ENCODE data around the gene KNDC1. TPM values are rescaled to one million over a fixed set of nuclear protein-coding genes. Genes with fewer than 3 reads are reported as not detected.

KNDC1 gene
- total and polyA plus RNA-seq, 2 donors (not counting 3 experiments of a cell fraction or from before 2014, with no cell fraction given) = not detected

DNA sequence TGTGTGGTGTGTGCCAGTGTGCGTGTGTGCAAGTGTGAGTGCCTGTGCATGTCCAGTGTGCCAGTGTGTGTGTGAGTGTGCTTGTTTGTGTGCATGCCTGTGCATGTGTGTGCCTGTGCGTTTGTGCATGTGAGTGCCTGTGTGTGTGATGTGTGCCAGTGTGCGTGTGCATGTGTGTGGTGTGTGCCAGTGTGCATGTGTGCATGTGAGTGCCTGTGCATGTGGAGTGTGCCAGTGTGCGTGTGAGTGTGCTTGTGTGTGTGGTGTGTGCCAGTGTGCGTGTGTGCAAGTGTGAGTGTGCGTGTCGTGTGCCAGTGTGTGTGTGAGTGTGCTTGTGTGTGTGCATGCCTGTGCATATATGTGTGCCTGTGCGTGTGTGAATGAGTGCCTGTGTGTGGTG, 38.5 kb upstream of the KNDC1 start:
- Histone ChIP-seq H3K4me1 (ENCODE audit: control insufficient read depth, extremely low read depth, insufficient read depth, low read length) (no peaks in the 10 kb centered on the region), H3K9me3 (replicated peaks; ENCODE audit: control insufficient read depth, insufficient read depth, low read length) (no peaks in the 10 kb centered on the region), H3K79me2 (ENCODE audit: control insufficient read depth, insufficient read depth, low read length) (no peaks in the 10 kb centered on the region), H2AFZ (ENCODE audit: low read depth, low read length) (no peak overlapping the region), H4K20me1 (replicated peaks; ENCODE audit: control insufficient read depth, extremely low read depth, insufficient read depth, low read length) (no peaks in the 10 kb centered on the region), H3K36me3 (ENCODE audit: control insufficient read depth in 2 of 2, extremely low read depth in 1 of 2, insufficient read depth in 2 of 2, low read length in 2 of 2) (no peaks in the 10 kb centered on the region), H3K27me3 (ENCODE audit: control insufficient read depth in 2 of 2, insufficient read depth in 2 of 2, low read length in 2 of 2) (no peaks in the 10 kb centered on the region), H3K4me3 (replicated peaks in 1 of 3; ENCODE audit: insufficient read depth in 1 of 3, low read depth in 1 of 3, low read length in 3 of 3) (no peak overlapping the region), H3K4me2 (ENCODE audit: insufficient read depth, low read length) (no peak overlapping the region), H3K27ac (ENCODE audit: insufficient read depth, low read depth, low read length) (no peak overlapping the region), H3K9me1 (replicated peaks; ENCODE audit: control insufficient read depth, extremely low read depth, insufficient read depth, low read length) (no peaks in the 10 kb centered on the region), H3K9ac (replicated peaks; ENCODE audit: extremely low read depth, insufficient read depth, low read length) (no peak overlapping the region)
- intact Hi-C loops (cut with micrococcal nuclease) = no loop called here
- dilution Hi-C loops (cut with MboI; ENCODE audit: extremely low pct_ligation_motif_present, low sequenced_read_pairs) = no loop called here
- FAIRE-seq (no peak), DNase-seq (ENCODE audit: low read depth, low spot score) (no peak)
- BruUV-seq (replicated peaks) = no TSS peak
- CTCF ChIA-PET = no interaction called here
- POLR2A ChIA-PET = no interaction called here
- TF ChIP-seq, protein P1, sequence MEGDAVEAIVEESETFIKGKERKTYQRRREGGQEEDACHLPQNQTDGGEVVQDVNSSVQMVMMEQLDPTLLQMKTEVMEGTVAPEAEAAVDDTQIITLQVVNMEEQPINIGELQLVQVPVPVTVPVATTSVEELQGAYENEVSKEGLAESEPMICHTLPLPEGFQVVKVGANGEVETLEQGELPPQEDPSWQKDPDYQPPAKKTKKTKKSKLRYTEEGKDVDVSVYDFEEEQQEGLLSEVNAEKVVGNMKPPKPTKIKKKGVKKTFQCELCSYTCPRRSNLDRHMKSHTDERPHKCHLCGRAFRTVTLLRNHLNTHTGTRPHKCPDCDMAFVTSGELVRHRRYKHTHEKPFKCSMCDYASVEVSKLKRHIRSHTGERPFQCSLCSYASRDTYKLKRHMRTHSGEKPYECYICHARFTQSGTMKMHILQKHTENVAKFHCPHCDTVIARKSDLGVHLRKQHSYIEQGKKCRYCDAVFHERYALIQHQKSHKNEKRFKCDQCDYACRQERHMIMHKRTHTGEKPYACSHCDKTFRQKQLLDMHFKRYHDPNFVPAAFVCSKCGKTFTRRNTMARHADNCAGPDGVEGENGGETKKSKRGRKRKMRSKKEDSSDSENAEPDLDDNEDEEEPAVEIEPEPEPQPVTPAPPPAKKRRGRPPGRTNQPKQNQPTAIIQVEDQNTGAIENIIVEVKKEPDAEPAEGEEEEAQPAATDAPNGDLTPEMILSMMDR (IDR thresholded peaks at IDR 0.05; ENCODE audit: extremely low read depth in 1 of 2, insufficient read depth in 1 of 2, low read depth in 1 of 2, low read length in 2 of 2) = no peak
- no peak for TF ChIP-seq FOS (IDR thresholded peaks at IDR 0.05; ENCODE audit: borderline replicate concordance, insufficient read depth, low read length)
- TF ChIP-seq GATA2 (IDR thresholded peaks at IDR 0.05; ENCODE audit: insufficient read depth, insufficient read length, low read depth, low read length) = no peak
- no peak for TF ChIP-seq POLR2A (IDR thresholded peaks at IDR 0.05; ENCODE audit: low read depth, low read length)
- no peak for TF ChIP-seq EZH2 (IDR thresholded peaks at IDR 0.05; ENCODE audit: borderline replicate concordance, low read depth, low read length, severe bottlenecking)
- TF ChIP-seq POLR2AphosphoS5 (IDR thresholded peaks at IDR 0.05; ENCODE audit: insufficient read depth, low read depth, low read length) = no peak
- TF ChIP-seq, protein P2, sequence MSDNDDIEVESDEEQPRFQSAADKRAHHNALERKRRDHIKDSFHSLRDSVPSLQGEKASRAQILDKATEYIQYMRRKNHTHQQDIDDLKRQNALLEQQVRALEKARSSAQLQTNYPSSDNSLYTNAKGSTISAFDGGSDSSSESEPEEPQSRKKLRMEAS (IDR thresholded peaks at IDR 0.05; ENCODE audit: insufficient read depth, insufficient read length) = no peak
- no peak for TF ChIP-seq MYC (IDR thresholded peaks at IDR 0.05; ENCODE audit: low read depth, low read length)
- no peak for TF ChIP-seq JUN (IDR thresholded peaks at IDR 0.05; ENCODE audit: borderline replicate concordance, insufficient read depth, insufficient read length, low read depth)
